SU-DHL-6 (cell line): ENCODE data around the gene LRBA.

Experiments
- H2AFZ ChIP-seq: fragments of 200-600 bp; sonication (generic); 2 replicates; pipeline ENCODE4 v1.6.1; 2014; ENCODE audit warnings: low read depth, mild to moderate bottlenecking, moderate library complexity, mixed read lengths, antibody characterized with exemption, low read length; ENCODE audit not compliant: severe bottlenecking
- H3F3A ChIP-seq: fragments of 200-600 bp; shearing (Covaris generic); 2 replicates; pipeline ENCODE4 v1.6.0; 2016; ENCODE audit warnings: antibody characterized with exemption, mild to moderate bottlenecking; ENCODE audit not compliant: insufficient read depth
- H3K27ac ChIP-seq: fragments of 200-600 bp; sonication (generic); 2 replicates; pipeline ENCODE4 v1.5.1; 2016; ENCODE audit warnings: low read depth, mild to moderate bottlenecking, low read length, moderate library complexity, mixed read lengths
- H3K27me3 ChIP-seq: fragments of 200-600 bp; sonication (generic), shearing (Covaris generic); 2 replicates; pipeline ENCODE4 v1.6.0; 2014; ENCODE audit warnings: mild to moderate bottlenecking, low read length
- H3K36me3 ChIP-seq: fragments of 200-600 bp; sonication (generic); 2 replicates; pipeline ENCODE4 v1.6.1; 2014; ENCODE audit warnings: mild to moderate bottlenecking, low read length, mixed read lengths
- H3K4me2 ChIP-seq: fragments of 300-600, 200-600 bp; shearing (Covaris generic), sonication (generic); 2 replicates; pipeline ENCODE4 v1.6.0; 2014; ENCODE audit warnings: low read length, low read depth, mild to moderate bottlenecking; ENCODE audit not compliant: poor library complexity, severe bottlenecking
- H3K4me3 ChIP-seq: fragments of 200-600 bp; sonication (generic); 2 replicates; pipeline ENCODE4 v1.5.1; 2014; ENCODE audit warnings: antibody characterized with exemption, low read length, mild to moderate bottlenecking, mixed read lengths; ENCODE audit not compliant: insufficient read depth, poor library complexity, severe bottlenecking
- H3K79me2 ChIP-seq: fragments of 200-600 bp; sonication (generic); 2 replicates; pipeline ENCODE4 v1.6.1; 2014; ENCODE audit warnings: mild to moderate bottlenecking, low read length, moderate library complexity; ENCODE audit not compliant: insufficient read depth
- H3K9ac ChIP-seq: fragments of 200-600 bp; sonication (generic); 2 replicates; pipeline ENCODE4 v1.7.0; 2014; ENCODE audit warnings: mild to moderate bottlenecking, low read length
- H3K9me2 ChIP-seq: fragments of 200-600 bp; sonication (generic); replicated peaks from 2 replicates; pipeline ENCODE4 v1.6.1; 2014; ENCODE audit warnings: low read length; ENCODE audit not compliant: insufficient read depth
- H3K9me3 ChIP-seq: fragments of 200-600 bp; sonication (generic); 2 replicates; pipeline ENCODE4 v1.6.1; 2014; ENCODE audit warnings: low read length, mixed read lengths; ENCODE audit not compliant: insufficient read depth
- H4K20me1 ChIP-seq: fragments of 200-600 bp; sonication (generic); 2 replicates; pipeline ENCODE4 v1.6.1; 2014; ENCODE audit warnings: low read depth, mild to moderate bottlenecking, antibody characterized with exemption, low read length, moderate library complexity, mixed read lengths
- CTCF ChIP-seq: fragments of 200-600 bp; sonication (generic); IDR thresholded peaks from one replicate; pipeline ENCODE4 v1.5.1; 2017; ENCODE audit warnings: antibody characterized with exemption, mild to moderate bottlenecking, low read length, moderate library complexity; ENCODE audit not compliant: insufficient read depth, poor library complexity, severe bottlenecking
- EZH2phosphoT487 ChIP-seq: fragments of 200-600 bp; sonication (generic), shearing (Covaris generic); conservative IDR thresholded peaks from 2 replicates; pipeline ENCODE4 v1.6.1; 2018; ENCODE audit warnings: mild to moderate bottlenecking, antibody characterized with exemption, low read length, moderate library complexity, mixed read lengths

LRBA gene

DNA sequence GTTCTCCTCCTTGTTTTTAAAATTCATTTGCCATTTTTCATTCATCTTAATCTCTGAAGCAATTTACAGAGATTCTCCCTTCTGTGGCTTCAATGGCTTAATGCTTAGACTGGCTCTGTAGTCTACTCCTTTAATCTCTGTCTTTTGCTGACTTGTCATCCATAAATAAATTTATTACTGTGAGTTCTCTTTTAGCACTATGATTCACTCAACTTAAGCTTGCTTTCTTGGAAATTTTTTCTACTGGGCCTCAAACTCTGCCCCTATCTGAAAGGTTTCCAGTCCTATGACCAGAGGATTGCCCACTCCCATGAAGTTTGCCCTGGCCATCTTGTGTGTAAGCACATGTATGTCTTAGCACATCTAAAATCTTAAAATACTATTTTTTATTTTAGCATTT lies 685.7 kb downstream of the LRBA start:
- Histone ChIP-seq H3K27me3 (no peaks in the 10 kb centered on the region), H3K27ac (no peak overlapping the region), H3K4me3 (no peak overlapping the region), H2AFZ (no peak overlapping the region), H4K20me1 (no peaks in the 10 kb centered on the region), H3K9me3 (no peaks in the 10 kb centered on the region), H3K36me3 (no peaks in the 10 kb centered on the region), H3K79me2 (no peaks in the 10 kb centered on the region), H3K4me2 (no peak overlapping the region), H3K9me2 (no peaks in the 10 kb centered on the region), H3K9ac (no peak overlapping the region), H3F3A (no peaks in the 10 kb centered on the region)
- TF ChIP-seq EZH2phosphoT487 (no peak), CTCF (no peak)

GRCh38 chr4:150328496-150328895 lies 686.6 kb downstream of the LRBA start:
- Histone ChIP-seq H3K27me3 (no peaks in the 10 kb centered on the region), H3K9me3 (no peaks in the 10 kb centered on the region), H3F3A (no peaks in the 10 kb centered on the region), H3K79me2 (no peaks in the 10 kb centered on the region), H2AFZ (no peak overlapping the region), H3K9me2 (no peaks in the 10 kb centered on the region), H3K4me2 (peak overlapping the region; percentile 21), H4K20me1 (no peaks in the 10 kb centered on the region), H3K27ac (no peak overlapping the region), H3K4me3 (no peak overlapping the region), H3K36me3 (no peaks in the 10 kb centered on the region), H3K9ac (no peak overlapping the region)
- no peak for TF ChIP-seq CTCF
- TF ChIP-seq EZH2phosphoT487, result no peak

- TF ChIP-seq CTCF, result no peak
- no peak for TF ChIP-seq EZH2phosphoT487
- H3K79me2 ChIP-seq, result no peaks in the 10 kb centered on the region
- H4K20me1 ChIP-seq, result no peaks in the 10 kb centered on the region
- no peaks in the 10 kb centered on the region for H3F3A ChIP-seq
- H3K9ac ChIP-seq, result no peak overlapping the region
- H2AFZ ChIP-seq, result no peak overlapping the region
- no peaks in the 10 kb centered on the region for H3K9me3 ChIP-seq
- no peak overlapping the region for H3K27ac ChIP-seq
- no peak overlapping the region for H3K4me2 ChIP-seq
- H3K4me3 ChIP-seq, result no peak overlapping the region
- H3K36me3 ChIP-seq, result no peaks in the 10 kb centered on the region
- H3K27me3 ChIP-seq, result no peaks in the 10 kb centered on the region
- no peaks in the 10 kb centered on the region for H3K9me2 ChIP-seq
These were observed 687.8 kb downstream of the LRBA start for GRCh38 chr4:150327262-150327780.
